ENCODE measurements around the gene FAM181B.

FAM181B gene, protein sequence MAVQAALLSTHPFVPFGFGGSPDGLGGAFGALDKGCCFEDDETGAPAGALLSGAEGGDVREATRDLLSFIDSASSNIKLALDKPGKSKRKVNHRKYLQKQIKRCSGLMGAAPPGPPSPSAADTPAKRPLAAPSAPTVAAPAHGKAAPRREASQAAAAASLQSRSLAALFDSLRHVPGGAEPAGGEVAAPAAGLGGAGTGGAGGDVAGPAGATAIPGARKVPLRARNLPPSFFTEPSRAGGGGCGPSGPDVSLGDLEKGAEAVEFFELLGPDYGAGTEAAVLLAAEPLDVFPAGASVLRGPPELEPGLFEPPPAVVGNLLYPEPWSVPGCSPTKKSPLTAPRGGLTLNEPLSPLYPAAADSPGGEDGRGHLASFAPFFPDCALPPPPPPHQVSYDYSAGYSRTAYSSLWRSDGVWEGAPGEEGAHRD

DNA sequence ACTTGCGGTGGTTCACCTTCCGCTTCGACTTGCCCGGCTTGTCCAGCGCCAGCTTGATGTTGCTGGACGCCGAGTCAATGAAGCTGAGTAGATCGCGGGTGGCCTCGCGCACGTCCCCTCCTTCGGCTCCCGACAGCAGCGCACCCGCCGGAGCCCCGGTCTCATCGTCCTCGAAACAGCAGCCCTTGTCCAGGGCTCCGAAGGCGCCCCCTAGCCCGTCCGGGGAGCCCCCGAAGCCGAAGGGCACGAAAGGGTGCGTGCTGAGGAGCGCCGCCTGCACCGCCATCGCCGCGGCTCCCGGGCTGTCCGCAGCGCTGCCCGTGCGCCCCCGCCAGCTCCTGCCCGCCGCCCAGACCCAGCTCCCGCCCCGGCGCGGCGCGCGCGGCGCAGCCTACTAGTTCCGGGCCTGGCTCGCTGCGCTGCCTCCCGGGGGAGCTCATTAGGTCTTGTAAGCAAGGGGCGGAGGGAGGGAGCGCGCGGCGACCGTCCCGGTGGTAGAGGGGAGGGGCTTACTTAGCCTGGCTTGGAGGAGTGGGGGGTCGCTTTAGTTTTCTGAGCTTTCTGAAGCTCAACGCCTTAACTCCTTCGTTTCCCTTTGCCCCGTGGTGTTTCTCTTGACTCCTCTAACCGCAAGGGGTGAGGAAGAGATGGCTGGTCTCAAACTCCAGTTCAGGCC lies at the start of gene FAM181B:
TSS of gene FAM181B (minus strand) at position 421 of the 676 bp plus-strand sequence. CDS start at position 286, 135 bp downstream.
- no peak within 1 kb of the TSS for H3K27ac ChIP-seq
- TF ChIP-seq ZFX (IDR thresholded peaks at IDR 0.05; ENCODE audit: borderline replicate concordance) = no peak
- TF ChIP-seq, protein P1, sequence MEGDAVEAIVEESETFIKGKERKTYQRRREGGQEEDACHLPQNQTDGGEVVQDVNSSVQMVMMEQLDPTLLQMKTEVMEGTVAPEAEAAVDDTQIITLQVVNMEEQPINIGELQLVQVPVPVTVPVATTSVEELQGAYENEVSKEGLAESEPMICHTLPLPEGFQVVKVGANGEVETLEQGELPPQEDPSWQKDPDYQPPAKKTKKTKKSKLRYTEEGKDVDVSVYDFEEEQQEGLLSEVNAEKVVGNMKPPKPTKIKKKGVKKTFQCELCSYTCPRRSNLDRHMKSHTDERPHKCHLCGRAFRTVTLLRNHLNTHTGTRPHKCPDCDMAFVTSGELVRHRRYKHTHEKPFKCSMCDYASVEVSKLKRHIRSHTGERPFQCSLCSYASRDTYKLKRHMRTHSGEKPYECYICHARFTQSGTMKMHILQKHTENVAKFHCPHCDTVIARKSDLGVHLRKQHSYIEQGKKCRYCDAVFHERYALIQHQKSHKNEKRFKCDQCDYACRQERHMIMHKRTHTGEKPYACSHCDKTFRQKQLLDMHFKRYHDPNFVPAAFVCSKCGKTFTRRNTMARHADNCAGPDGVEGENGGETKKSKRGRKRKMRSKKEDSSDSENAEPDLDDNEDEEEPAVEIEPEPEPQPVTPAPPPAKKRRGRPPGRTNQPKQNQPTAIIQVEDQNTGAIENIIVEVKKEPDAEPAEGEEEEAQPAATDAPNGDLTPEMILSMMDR (IDR thresholded peaks at IDR 0.05) = peak; percentile 20; the same call in 1 of the 2 replicates

- no peak for TF ChIP-seq ZFX (IDR thresholded peaks at IDR 0.05; ENCODE audit: borderline replicate concordance)
- TF ChIP-seq, protein P1 (IDR thresholded peaks at IDR 0.05) = no peak
These were observed 49.2 kb upstream of the FAM181B start for GRCh38 chr11:82782825-82783374.

GRCh38 chr11:82778776-82779175 lies 45.1 kb upstream of the FAM181B start:
- TF ChIP-seq, protein P1 (IDR thresholded peaks at IDR 0.05) = no peak
- TF ChIP-seq ZFX (IDR thresholded peaks at IDR 0.05; ENCODE audit: borderline replicate concordance) = no peak
- no peak overlapping the region for H3K27ac ChIP-seq

More at GRCh38 chr11:82782825-82783374, 49.2 kb upstream of the FAM181B start:
- no peak overlapping the region for H3K27ac ChIP-seq

- no peak overlapping the region for H3K27ac ChIP-seq
- TF ChIP-seq, protein P1 (IDR thresholded peaks at IDR 0.05) = no peak
- no peak for TF ChIP-seq ZFX (IDR thresholded peaks at IDR 0.05; ENCODE audit: borderline replicate concordance)
These were observed 42.7 kb upstream of the FAM181B start for GRCh38 chr11:82776377-82776776.

GRCh38 chr11:82775736-82776346 lies 42.2 kb upstream of the FAM181B start:
- H3K27ac ChIP-seq = no peak overlapping the region
- TF ChIP-seq, protein P1 (IDR thresholded peaks at IDR 0.05) = peak; percentile 83
- no peak for TF ChIP-seq ZFX (IDR thresholded peaks at IDR 0.05; ENCODE audit: borderline replicate concordance)

DNA sequence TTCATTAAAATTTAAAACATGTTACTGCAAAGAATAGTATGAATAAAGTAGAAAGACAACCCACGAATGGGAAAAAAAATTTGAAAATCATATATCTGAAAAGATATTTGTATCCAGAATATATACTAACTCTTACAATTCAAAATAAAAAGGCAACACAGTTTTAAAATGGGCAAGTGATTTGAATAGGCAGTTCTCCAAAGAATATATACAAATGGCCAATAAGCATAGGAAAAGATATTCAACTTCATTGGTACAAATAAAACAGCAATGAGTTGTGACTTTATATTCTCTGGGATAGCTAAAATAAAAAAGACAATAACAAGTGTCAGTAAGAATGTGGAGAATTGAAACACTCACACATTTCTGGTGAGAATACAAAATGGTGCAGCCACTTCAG lies 41.6 kb upstream of the FAM181B start:
- TF ChIP-seq ZFX (IDR thresholded peaks at IDR 0.05; ENCODE audit: borderline replicate concordance) = no peak
- TF ChIP-seq, protein P1 (IDR thresholded peaks at IDR 0.05) = no peak
- H3K27ac ChIP-seq = no peak overlapping the region
